Glomerular visceral epithelial cell (primary cell): ENCODE data around the gene RPS6KA5.
"Not testable (repeated sequence)": the region's sequence is repeated elsewhere in the genome, so short reads cannot be mapped to it uniquely, and the experiment has no call there.

ENCODE experiments used
- DNase-seq: peaks from one replicate; pipeline ENCODE4 v3.0.0-alpha.2; 2016; ENCODE audit errors: extremely low spot score

Gene RPS6KA5

GRCh38 chr14:90987140-90987539 is 73.3 kb downstream of the RPS6KA5 start:
- DNase-seq = no peak

- no peak for DNase-seq
These were observed 73.9 kb downstream of the RPS6KA5 start for GRCh38 chr14:90986510-90986909.

- DNase-seq = no peak
These were observed 74.7 kb downstream of the RPS6KA5 start for GRCh38 chr14:90985601-90986242.

GRCh38 chr14:90983560-90983959 is 76.9 kb downstream of the RPS6KA5 start:
- no peak for DNase-seq

- DNase-seq = no peak
These were observed 78.8 kb downstream of the RPS6KA5 start for GRCh38 chr14:90981636-90982035.

GRCh38 chr14:90980636-90981035 is 79.8 kb downstream of the RPS6KA5 start:
- not testable (repeated sequence) for DNase-seq

- no peak for DNase-seq
These were observed 80.9 kb downstream of the RPS6KA5 start for GRCh38 chr14:90979515-90979914.

GRCh38 chr14:90976101-90976500 is 84.3 kb downstream of the RPS6KA5 start:
- DNase-seq = no peak

GRCh38 chr14:90971687-90972086 is 88.8 kb downstream of the RPS6KA5 start:
- DNase-seq = no peak

GRCh38 chr14:90970167-90970600 is 90.3 kb downstream of the RPS6KA5 start:
- no peak for DNase-seq

GRCh38 chr14:90969531-90970166 is 90.8 kb downstream of the RPS6KA5 start:
- DNase-seq = no peak

GRCh38 chr14:90968025-90968424 is 92.4 kb downstream of the RPS6KA5 start:
- no peak for DNase-seq

- no peak for DNase-seq
These were observed 93.9 kb downstream of the RPS6KA5 start for GRCh38 chr14:90966493-90966892.

- no peak for DNase-seq
These were observed 94.7 kb downstream of the RPS6KA5 start for GRCh38 chr14:90965765-90966164.

GRCh38 chr14:90963343-90963742 is 97.1 kb downstream of the RPS6KA5 start:
- no peak for DNase-seq

GRCh38 chr14:90962505-90963109 is 97.8 kb downstream of the RPS6KA5 start:
- DNase-seq = no peak

GRCh38 chr14:90960818-90961217 is 99.6 kb downstream of the RPS6KA5 start:
- DNase-seq = no peak

GRCh38 chr14:90959344-90959743 is 101.1 kb downstream of the RPS6KA5 start:
- no peak for DNase-seq

- no peak for DNase-seq
These were observed 104.2 kb downstream of the RPS6KA5 start for GRCh38 chr14:90956273-90956672.

GRCh38 chr14:90953643-90954042 is 106.8 kb downstream of the RPS6KA5 start:
- not testable (repeated sequence) for DNase-seq

- DNase-seq = no peak
These were observed 117.1 kb downstream of the RPS6KA5 start for GRCh38 chr14:90943367-90943766.

- DNase-seq = no peak
These were observed 117.9 kb downstream of the RPS6KA5 start for GRCh38 chr14:90942511-90942910.

- no peak for DNase-seq
These were observed 118.7 kb downstream of the RPS6KA5 start for GRCh38 chr14:90941706-90942105.
